ENCODE measurements around the gene JAKMIP3. TPM values are rescaled to one million over a fixed set of nuclear protein-coding genes. Genes with fewer than 3 reads are reported as not detected.

Gene JAKMIP3
- total RNA-seq, 1 experiment from 2014 or later = 2.8 TPM

- no peak for TF ChIP-seq EZH2 (IDR thresholded peaks at IDR 0.05; ENCODE audit: borderline replicate concordance, low read depth, low read length, poor library complexity, severe bottlenecking)
- no peak for TF ChIP-seq CTCF (conservative IDR thresholded peaks at IDR 0.05; ENCODE audit: low read depth, low read length)
- no peak overlapping the region for H3K4me3 ChIP-seq (ENCODE audit: low read depth, low read length, poor library complexity, severe bottlenecking)
- ChIA-PET POLR2A (ENCODE audit: low non-redundant PET) (no interaction called here), CTCF (no interaction called here)
- H3K4me1 ChIP-seq (ENCODE audit: insufficient read depth, low read length, poor library complexity, severe bottlenecking) = no peaks in the 10 kb centered on the region
- no TSS peak for BruUV-seq (replicated peaks)
- H3K27me3 ChIP-seq (replicated peaks; ENCODE audit: insufficient read depth, low read depth, low read length, poor library complexity) = peaks cover 12% of the 10 kb centered on the region
- intact Hi-C loops (cut with micrococcal nuclease; ENCODE audit: unreplicated experiment) = no loop called here
- no peaks in the 10 kb centered on the region for H3K9me3 ChIP-seq (ENCODE audit: low read depth, low read length, poor library complexity, severe bottlenecking)
- no peaks in the 10 kb centered on the region for H3K36me3 ChIP-seq (ENCODE audit: insufficient read depth, low read length, poor library complexity, severe bottlenecking)
- no peak overlapping the region for H3K27ac ChIP-seq (ENCODE audit: low read depth, low read length, poor library complexity, severe bottlenecking)
- DNase-seq (ENCODE audit: low spot score) = no peak
Measured at GRCh38 chr10:132019366-132019765, 46.4 kb upstream of the JAKMIP3 start.

GRCh38 chr10:132020456-132020855, 45.3 kb upstream of the JAKMIP3 start:
- H3K36me3 ChIP-seq (ENCODE audit: insufficient read depth, low read length, poor library complexity, severe bottlenecking) = no peaks in the 10 kb centered on the region
- no peak for DNase-seq (ENCODE audit: low spot score)
- intact Hi-C loops (cut with micrococcal nuclease; ENCODE audit: unreplicated experiment) = no loop called here
- TF ChIP-seq EZH2 (IDR thresholded peaks at IDR 0.05; ENCODE audit: borderline replicate concordance, low read depth, low read length, poor library complexity, severe bottlenecking) (no peak), CTCF (conservative IDR thresholded peaks at IDR 0.05; ENCODE audit: low read depth, low read length) (no peak)
- ChIA-PET CTCF (interaction anchor here (0.6 kb wide), 1 partner anchor 40 kb away, joined by 4 read pairs; no protein-coding TSS in a partner anchor), POLR2A (ENCODE audit: low non-redundant PET) (no interaction called here)
- H3K9me3 ChIP-seq (ENCODE audit: low read depth, low read length, poor library complexity, severe bottlenecking) = no peaks in the 10 kb centered on the region
- H3K4me1 ChIP-seq (ENCODE audit: insufficient read depth, low read length, poor library complexity, severe bottlenecking) = no peaks in the 10 kb centered on the region
- H3K27me3 ChIP-seq (replicated peaks; ENCODE audit: insufficient read depth, low read depth, low read length, poor library complexity) = peaks cover 20% of the 10 kb centered on the region
- H3K4me3 ChIP-seq (ENCODE audit: low read depth, low read length, poor library complexity, severe bottlenecking) = no peak overlapping the region
- H3K27ac ChIP-seq (ENCODE audit: low read depth, low read length, poor library complexity, severe bottlenecking) = no peak overlapping the region
- BruUV-seq (replicated peaks) = no TSS peak

- DNase-seq (ENCODE audit: low spot score) = no peak
- BruUV-seq (replicated peaks) = no TSS peak
- H3K4me1 ChIP-seq (ENCODE audit: insufficient read depth, low read length, poor library complexity, severe bottlenecking) = no peaks in the 10 kb centered on the region
- CTCF ChIA-PET = interaction anchor here (0.6 kb wide), 1 partner anchor 40 kb away, joined by 4 read pairs; no protein-coding TSS in a partner anchor
- POLR2A ChIA-PET (ENCODE audit: low non-redundant PET) = no interaction called here
- no peaks in the 10 kb centered on the region for H3K9me3 ChIP-seq (ENCODE audit: low read depth, low read length, poor library complexity, severe bottlenecking)
- H3K4me3 ChIP-seq (ENCODE audit: low read depth, low read length, poor library complexity, severe bottlenecking) = no peak overlapping the region
- H3K27ac ChIP-seq (ENCODE audit: low read depth, low read length, poor library complexity, severe bottlenecking) = no peak overlapping the region
- TF ChIP-seq CTCF (conservative IDR thresholded peaks at IDR 0.05; ENCODE audit: low read depth, low read length) (no peak), EZH2 (IDR thresholded peaks at IDR 0.05; ENCODE audit: borderline replicate concordance, low read depth, low read length, poor library complexity, severe bottlenecking) (no peak)
- no peaks in the 10 kb centered on the region for H3K36me3 ChIP-seq (ENCODE audit: insufficient read depth, low read length, poor library complexity, severe bottlenecking)
- intact Hi-C loops (cut with micrococcal nuclease; ENCODE audit: unreplicated experiment) = no loop called here
- H3K27me3 ChIP-seq (replicated peaks; ENCODE audit: insufficient read depth, low read depth, low read length, poor library complexity) = peaks cover 25% of the 10 kb centered on the region
Measured at GRCh38 chr10:132021046-132021445, 44.7 kb upstream of the JAKMIP3 start.

All from A673 (cell line).